GM21717 (cell line): ENCODE data around the gene TTLL9.
A peak's percentile ranks its signal among the peaks of the same experiment; 100 is the strongest.
"Not testable (repeated sequence)": the region's sequence is repeated elsewhere in the genome, so short reads cannot be mapped to it uniquely, and the experiment has no call there.

Experiments
- ATAC-seq: cut with Tn5 transposase; IDR thresholded peaks from one replicate; pipeline ENCODE4 v1.9.1; 2021; ENCODE audit warnings: mild to moderate bottlenecking, moderate library complexity; ENCODE audit not compliant: unreplicated experiment

The TTLL9 gene, protein sequence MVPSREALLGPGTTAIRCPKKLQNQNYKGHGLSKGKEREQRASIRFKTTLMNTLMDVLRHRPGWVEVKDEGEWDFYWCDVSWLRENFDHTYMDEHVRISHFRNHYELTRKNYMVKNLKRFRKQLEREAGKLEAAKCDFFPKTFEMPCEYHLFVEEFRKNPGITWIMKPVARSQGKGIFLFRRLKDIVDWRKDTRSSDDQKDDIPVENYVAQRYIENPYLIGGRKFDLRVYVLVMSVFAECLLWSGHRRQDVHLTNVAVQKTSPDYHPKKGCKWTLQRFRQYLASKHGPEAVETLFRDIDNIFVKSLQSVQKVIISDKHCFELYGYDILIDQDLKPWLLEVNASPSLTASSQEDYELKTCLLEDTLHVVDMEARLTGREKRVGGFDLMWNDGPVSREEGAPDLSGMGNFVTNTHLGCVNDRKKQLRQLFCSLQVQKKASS

DNA sequence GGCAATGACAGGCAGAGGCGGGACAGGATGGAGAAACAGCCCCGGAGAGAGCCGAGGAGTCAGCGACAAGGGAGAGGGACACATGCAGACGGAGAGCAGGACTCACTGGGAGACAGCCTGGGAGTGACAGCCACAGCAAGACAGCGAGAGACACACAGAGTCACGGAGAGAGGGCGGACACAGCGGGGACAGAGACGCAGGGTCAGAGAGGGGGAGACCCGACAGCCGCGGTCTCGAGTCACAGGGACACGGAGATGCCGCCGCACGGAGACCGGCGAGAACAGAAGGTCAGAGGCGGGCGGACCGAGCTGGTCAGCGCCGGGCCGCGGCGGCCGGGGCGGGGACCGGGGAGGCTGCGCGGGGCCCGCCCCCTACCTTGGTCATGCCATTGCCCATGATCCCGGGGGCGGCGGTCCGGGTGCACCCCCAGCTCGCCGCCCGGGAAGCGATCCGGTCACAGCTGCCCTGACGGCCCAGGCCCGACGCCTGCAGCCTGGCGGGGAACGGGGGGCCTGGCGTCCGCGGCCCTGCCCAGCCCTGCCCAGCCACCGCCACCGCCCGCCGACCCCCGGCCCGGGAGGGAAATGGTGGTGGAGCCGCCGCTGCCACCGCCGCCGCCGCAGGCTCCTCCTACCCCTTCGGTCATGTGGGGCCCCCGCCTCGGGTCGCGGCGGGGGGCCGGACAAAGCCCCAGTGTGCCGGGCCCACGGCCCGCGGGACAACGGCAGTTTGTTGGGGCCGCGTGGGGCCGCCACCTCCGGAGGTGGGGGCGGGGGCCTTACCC lies at the start of gene TTLL9, which contains the start of gene DUSP15:
TTLL9 (plus strand) TSS at position 693 of the 784 bp plus-strand sequence. CDS start 493 bp downstream, outside the sequence.
DUSP15 (minus strand) TSS at position 586 of the 784 bp plus-strand sequence; CDS start at position 396, 190 bp downstream.
- no peak for ATAC-seq

DNA sequence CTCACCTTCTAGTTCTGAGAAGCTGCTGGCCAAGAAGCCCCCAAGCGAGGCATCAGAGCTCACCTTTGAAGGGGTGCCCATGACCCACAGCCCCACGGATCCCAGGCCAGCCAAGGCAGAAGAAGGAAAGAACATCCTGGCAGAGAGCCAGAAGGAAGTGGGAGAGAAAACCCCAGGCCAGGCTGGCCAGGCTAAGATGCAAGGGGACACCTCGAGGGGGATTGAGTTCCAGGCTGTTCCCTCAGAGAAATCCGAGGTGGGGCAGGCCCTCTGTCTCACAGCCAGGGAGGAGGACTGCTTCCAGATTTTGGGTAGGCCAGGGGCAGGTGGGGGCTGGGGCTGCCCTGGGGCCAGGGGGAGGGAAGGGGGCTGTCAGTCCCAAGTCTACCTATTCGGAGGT lies 49.0 kb upstream of the TTLL9 start:
- no peak for ATAC-seq

DNA sequence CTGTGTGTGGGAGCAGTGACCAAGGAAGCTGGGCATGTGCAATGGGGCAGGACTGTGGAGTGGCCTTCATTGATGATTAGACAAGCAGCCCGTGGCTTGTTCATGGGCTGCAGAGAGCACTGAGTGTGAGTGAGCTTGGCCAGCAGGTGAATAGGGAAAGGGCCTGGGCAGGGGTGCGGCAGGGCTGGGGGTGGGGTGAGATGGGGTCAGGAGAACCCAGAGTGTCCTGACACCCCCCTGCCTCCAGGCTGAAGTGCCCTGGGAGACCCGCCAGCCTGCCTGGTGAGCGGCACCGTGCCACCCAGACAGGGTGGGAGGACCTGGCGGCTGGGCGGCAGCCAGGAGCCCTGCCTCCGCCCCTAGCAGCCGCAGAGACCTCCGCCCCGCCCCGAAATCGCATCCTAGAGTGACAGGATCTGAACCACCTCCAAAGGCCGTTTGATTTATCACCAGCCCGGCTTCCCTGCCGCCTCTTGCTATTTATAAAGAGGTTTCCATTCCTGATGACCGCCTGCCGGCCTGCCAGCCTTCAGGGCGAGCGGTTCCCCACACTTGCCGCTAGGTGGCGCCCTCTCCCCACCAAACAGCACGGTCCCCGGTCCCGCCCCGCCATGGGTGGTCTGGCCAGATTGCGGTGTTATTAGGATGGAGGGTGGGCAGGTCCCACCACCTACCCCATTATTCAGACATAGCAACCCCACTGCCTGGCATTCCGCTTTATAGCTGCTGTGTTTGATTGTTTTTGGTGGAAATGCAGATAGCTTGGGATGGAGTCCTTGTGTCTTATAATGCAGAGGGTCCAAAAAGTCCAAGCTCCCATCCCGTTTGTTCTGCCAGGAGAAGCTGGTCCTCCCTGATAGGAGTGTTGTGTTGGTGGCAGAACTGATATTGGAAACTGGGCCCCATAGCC lies 47.8 kb upstream of the TTLL9 start:
- ATAC-seq = no peak

DNA sequence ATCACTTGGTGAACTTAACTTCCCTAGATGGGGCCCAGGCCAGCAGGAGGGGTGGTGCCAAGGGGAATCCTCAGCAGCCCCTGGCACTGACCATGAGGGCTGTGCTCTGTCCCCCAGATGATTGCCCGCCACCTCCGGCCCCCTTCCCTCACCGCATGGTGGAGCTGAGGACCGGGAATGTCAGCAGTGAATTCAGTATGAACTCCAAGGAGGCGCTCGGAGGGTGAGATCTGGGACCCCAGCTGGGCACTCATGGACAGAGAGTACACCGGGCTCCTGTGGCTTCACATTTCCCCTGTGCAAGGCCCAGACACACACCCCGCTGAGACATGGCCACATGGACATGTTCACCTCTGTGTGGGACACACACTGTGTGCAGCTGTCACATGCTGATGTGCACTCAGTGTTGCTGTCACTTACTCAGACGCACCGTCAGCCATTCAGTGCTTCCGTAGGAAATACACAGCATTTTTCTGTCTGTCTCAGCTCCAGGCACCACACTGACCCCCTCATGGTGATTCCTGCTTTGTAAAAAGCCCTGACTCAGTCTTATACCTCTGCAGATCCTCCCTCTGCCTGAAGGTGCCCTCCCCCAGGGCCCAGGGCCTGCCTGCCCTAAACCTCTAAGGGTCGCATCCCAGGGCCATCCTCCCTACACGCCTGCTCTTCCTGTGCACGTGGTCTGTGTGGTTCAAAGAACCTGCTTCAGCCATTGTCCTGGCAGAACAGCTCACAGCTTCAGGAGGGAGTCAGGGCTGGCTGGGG lies 46.9 kb upstream of the TTLL9 start:
- ATAC-seq = no peak

DNA sequence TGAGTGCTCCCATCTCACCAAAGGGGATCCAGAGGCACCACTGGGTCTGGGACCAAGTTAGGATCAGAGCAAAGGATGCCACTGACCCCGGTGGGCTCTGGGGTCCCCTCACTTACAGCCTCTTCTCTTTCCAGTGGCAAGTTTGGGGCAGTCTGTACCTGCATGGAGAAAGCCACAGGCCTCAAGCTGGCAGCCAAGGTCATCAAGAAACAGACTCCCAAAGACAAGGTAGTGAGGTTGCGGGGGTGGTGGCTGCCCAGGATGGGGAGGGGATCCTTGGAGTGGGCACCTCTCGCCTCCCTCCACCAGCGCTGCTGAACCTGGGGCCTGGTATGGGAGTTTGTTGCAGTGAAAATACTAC lies 46.3 kb upstream of the TTLL9 start:
- ATAC-seq = no peak

DNA sequence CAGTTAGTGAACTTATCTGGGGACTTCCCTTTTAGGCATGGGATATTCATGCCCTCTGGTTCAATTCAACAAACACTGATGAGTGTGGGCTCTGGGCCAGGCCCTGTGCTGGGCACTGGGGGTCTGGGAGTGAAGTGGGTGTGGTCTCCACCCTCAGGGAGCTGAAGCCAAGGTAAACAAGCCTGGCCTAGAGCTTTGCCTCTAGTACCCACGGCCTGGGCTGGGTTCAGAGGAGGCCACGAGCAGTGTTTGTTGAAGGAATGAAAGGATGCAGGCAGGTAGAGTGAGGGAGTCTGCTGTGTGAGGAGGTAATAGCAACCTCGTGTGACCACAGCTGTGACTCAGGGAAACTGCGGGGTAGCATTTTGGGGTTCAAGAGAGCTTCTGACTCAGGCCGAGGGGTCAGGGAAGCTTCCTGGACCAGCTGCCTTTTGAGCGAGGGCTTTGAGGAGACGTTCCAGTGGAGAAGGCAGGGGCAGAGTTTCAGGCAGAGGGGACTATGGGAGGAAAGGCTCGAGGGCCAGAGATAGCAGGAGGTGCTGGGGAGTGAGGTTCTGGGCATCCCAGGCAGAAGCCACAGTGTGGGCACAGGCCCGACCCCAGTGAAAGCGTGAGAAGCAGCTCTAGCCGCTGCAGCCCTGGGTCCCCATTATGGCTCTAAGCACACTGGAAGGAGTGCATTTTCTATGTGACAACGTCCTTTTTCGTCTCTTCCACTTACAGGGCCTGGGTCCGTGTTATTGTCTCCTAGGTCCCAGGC lies 45.7 kb upstream of the TTLL9 start:
- no peak for ATAC-seq

DNA sequence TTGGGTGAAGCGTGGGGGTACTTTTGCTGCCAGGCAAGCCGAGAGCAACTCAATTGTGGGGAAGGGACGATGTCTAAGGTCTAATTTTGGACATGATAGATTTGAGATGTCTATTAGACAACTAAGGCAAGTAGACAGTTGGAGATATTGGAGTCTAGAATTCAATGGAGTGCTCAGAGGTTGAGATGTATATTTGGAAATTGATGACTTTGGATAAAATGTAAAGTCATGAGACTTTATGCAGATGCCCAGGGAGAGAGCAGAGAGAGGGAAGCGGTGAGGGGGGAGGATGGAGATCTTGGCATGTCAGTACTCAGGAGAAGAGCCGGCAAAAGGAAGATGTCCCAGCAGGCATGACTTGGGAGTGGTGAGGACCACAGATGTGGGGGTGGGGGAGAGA lies 44.4 kb upstream of the TTLL9 start:
- no peak for ATAC-seq

DNA sequence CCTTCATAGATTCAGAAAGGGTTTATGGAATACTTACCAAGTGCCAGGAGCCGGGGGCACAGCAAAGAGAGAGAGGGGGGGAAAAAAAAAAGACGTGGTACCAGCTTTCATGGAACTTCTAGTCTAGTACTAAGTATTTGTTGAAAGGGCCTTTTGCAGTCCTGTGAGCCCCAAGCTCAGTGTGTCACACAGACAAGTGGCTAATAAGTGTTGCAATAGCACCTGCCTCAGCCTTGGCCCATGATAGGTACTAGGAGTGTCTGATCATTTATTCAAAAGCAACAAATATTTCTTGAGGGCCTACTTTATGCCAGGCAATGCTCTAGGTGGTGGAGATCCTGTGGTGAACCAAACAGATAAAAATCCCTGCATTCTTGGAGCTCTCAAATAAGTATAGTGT lies 43.4 kb upstream of the TTLL9 start:
- no peak for ATAC-seq

DNA sequence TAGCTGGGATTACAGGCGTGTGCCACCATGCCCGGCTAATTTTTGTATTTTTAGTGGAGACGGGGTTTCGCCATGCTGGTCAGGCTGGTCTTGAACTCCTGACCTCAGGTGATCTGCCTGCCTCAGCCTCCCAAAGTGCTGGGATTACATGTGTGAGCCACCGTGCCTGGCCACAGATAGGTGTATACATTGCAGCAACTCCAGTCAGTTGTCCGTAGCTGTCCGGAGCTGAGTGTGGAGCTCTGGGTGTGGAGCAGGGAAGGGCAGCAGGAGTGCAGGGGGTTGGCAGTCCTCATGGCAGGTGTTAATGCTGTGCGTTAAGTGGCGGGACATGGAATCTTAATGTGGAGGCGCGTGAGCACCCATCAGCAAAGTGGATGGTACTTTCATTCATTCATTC lies 42.4 kb upstream of the TTLL9 start:
- ATAC-seq = not testable (repeated sequence)

DNA sequence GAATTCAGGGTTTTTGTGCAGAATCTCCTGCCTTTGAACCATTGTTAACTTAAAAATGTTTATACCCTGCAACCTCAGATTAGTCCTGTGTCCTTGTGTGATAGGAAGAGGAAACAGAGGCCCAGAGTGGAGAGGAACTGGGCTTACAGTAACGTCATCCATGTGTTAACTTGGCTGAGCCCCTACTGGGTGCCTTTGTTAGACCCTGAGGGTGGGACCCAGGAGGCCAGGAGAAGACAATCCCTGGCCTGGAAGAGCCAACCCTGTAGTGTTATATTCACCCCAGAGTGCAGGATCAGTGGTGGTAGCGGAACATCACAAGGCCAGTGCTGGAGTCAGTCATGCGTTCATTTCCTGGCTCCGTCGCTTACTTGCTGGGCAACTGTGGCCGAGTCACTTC lies 40.7 kb upstream of the TTLL9 start:
- no peak for ATAC-seq

DNA sequence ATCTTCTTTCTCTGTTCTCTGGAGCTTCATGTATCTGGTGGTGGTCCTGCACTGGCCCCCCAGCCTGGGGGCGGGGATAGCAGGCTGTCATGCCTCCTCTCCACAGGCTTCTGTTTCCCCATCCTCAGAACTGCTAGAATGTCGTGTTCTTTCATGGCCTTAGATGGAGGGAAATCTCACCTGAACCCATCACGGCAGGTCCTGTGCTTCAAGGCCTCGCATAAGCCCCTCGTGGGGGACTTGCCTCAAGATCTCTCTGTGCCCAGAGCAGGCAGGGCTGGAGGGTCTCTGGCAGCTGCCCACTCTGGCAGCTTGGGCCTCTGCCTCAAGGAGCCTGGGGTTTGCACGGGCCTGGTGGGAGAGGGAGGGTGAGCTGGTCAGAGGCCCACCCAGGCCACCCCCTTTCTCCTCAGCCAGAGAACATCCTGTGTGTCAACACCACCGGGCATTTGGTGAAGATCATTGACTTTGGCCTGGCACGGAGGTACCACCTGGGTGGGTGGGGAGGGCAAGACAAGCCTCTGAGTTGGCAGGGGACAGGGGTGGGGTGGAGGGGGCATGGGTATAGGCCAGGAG lies 39.9 kb upstream of the TTLL9 start:
- no peak for ATAC-seq

DNA sequence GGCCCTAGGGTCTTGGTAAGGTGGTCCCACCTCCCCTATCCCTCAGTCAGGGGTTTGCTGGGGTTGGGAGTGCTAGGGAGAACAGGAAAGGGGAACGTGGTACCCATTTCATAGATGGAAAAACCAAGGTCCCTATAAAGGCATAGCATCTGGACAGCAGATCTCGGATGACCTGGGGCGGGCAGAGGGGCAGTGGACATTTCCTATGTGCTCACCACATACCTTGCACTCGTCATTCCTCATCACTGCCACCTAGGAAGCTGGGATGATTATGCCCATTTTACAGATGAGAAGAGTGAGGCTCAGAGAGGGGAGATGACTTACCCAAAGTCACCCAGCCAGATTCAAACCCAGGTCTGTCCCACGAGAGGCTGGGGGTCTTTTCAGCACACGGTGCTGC lies 39.2 kb upstream of the TTLL9 start:
- no peak for ATAC-seq

DNA sequence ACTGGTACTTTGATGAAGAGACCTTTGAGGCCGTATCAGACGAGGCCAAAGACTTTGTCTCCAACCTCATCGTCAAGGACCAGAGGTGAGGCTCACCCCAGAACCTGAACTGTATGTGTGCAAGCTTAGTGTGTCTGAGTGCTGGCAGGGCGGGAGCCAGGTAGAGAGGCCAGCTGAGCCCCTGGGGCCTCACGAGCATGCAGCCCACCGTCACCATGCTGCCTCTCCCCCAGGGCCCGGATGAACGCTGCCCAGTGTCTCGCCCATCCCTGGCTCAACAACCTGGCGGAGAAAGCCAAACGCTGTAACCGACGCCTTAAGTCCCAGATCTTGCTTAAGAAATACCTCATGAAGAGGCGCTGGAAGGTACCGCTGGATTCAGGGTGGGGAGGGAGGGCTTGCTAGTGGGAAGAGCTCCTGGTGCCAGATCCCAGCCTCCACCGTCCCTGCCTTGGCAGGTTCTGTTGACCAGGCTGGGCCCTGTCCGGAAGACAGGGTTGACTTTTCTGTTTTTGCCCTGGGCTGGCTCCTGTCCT lies 38.6 kb upstream of the TTLL9 start:
- no peak for ATAC-seq

DNA sequence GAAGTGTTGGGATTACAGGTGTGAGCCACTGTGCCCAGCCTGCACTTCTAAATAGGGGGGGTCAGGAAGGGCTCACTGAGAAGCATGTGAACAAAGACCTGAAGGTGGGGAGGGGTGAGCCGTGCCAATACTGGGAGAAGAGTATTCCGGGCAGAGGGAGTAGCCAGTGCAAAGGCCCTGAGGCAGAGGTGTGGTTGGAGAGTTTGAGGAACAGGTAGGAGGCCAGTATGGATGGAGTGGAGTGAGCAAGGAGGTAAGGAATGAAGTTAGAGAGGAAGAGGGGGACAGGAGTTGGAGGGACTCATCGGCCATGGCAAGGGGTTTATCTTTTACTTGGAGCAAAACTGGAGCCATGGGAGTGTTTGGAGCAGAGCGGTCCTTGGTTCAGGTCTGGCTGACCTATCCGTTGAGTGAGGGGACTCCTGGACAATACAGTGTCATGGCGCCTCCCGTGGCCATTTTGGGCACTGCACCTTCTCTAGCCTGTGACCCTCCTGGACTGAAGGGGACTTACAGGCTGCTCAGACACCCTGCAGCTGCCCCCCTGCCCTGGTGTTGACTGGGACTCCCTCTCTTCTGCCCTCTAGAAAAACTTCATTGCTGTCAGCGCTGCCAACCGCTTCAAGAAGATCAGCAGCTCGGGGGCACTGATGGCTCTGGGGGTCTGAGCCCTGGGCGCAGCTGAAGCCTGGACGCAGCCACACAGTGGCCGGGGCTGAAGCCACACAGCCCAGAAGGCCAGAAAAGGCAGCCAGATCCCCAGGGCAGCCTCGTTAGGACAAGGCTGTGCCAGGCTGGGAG lies 37.1 kb upstream of the TTLL9 start:
- ATAC-seq = no peak

DNA sequence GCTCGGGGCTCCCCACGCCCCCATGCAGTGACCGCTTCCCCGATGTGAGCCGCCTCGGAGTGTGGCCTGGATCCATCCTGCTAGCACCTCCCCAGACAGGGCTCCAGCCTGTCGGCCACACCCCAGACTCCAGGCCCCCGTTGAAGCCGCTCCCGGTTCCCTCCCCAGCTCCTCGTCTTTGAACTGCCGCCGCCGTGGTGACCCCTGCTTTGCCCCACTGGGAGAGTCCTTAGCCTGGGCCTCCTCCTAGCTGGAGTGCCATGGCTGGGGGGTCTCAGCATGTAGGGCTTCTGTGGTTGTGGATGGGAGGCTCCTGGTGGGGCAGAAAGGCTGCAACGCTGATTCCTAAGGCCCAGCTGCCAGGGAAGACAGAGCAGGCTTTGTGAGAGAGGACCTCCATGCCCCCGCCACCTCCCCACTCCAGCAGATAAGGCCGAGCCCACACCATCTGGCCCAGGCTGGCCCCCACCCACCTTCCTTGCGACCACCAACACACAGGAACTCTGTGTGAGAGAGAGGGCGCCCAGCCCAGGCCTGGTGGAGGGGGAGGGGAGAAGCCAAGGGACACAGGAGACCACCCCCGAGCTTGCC lies 36.4 kb upstream of the TTLL9 start:
- no peak for ATAC-seq

DNA sequence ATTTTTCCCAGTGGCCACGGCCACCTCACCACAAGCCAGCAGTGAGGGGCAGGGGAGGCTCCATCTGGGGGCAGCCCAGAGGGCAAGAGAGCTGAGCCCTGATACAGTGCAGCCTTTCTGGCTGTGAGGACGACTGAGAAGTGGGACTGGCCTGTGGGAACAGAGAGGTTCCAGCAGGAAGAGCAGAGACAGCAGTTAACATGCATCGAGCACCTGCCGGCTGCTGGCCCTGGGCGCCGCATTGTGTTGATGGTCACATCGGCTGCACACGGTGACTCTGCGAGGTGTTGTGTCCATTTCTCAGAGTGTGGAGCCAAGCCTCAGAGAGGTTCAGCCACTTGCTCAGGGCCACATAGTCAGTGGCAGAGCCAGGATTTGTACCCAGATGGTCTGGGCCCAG lies 34.9 kb upstream of the TTLL9 start:
- ATAC-seq = no peak

DNA sequence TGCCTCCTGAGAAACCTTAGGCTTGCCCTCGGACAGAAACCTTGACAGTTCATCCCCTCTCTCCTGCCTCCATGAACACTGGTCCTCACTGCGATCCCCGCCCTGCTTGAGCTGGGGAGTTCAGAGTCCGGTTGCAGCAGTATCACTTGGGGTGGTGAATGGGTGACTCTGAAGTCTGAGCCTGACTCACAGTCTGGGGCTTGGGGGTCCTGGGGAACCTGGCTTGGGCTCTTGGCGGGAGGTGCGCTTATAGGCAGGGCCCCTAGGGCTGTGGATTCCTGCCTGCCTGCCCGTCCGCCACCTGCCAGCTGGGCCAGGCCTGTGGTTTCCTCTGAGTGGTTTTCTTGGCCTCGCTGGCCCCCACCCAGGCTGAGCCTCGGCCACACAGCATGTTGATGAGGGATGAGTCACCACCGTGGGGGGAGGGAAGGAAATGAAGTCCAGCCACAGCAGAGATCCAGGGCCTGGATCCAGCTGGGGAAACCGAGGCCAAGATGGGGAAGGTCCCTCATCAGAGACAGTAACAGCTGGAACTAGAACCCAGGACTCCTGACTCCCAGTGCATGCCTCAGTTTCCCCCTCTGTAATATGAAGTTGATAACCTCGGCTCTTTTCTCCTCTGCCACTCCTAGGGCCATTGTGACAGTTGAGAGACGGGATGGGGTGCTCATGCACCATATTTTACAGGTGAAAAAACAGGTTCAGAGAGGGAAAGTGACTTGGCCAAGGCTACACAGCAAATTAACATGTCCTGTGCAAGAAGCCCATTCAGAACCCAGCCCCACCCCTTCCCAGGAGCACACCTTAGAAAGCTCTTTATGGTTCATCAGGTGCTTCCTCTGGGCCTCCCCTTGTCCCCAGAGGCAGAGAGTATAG lies 34.2 kb upstream of the TTLL9 start:
- peak; percentile 56 for ATAC-seq
